PC-9 (cell line): Measurements from ENCODE around the gene JAGN1. TPM values are rescaled to one million over a fixed set of nuclear protein-coding genes. Genes with fewer than 3 reads are reported as not detected.

ENCODE experiments used
- BruUV-seq: library from RNA; stranded (reverse); fragments of 400-500 nt; replicated peaks from 2 replicates; lab custom pipeline; 2021; lab: Mats Ljungman, UMichigan
- CTCF ChIA-PET: fragments of 300-600 bp; sonication (Branson Sonifier 250); formaldehyde crosslinking; loops from one replicate; lab custom pipeline; 2022; ENCODE audit warnings: antibody characterized with exemption; lab: Charles Lee
- POLR2A ChIA-PET: fragments of 300-600 bp; sonication (Branson Sonifier 250); formaldehyde crosslinking; loops from one replicate; lab custom pipeline; 2022; ENCODE audit warnings: antibody characterized with exemption; ENCODE audit not compliant: unreplicated experiment; lab: Charles Lee
- DNase-seq, 2 experiments: peaks; one replicate each; pipeline versions ENCODE4 v3.0.0 to v3.0.0-alpha.2; 2015 to 2022; ENCODE audit warnings: mixed read lengths in 1 of 2
- H2AFZ ChIP-seq: fragments of 200-600 bp; sonication (generic); 2 replicates; pipeline ENCODE4 v1.8.1; 2017; ENCODE audit warnings: antibody characterized with exemption
- H3F3A ChIP-seq: fragments of 200-600 bp; sonication (generic); 2 replicates; pipeline ENCODE4 v1.8.1; 2017; ENCODE audit warnings: antibody characterized with exemption, mild to moderate bottlenecking, low read depth; ENCODE audit not compliant: insufficient read depth
- H3K27ac ChIP-seq: fragments of 200-600 bp; sonication (generic); 2 replicates; pipeline ENCODE4 v1.6.1; 2016; ENCODE audit warnings: mixed run types
- H3K27me3 ChIP-seq: fragments of 200-600 bp; sonication (generic); 2 replicates; pipeline ENCODE4 v1.6.1; 2016; ENCODE audit warnings: low read depth, mixed run types; ENCODE audit not compliant: insufficient read depth
- H3K36me3 ChIP-seq: fragments of 200-600 bp; sonication (generic); 2 replicates; pipeline ENCODE4 v1.6.1; 2016; ENCODE audit warnings: low read depth, mixed run types
- H3K4me1 ChIP-seq: fragments of 200-600 bp; sonication (generic); replicated peaks from 2 replicates; pipeline ENCODE4 v1.6.1; 2016; ENCODE audit warnings: mixed run types; ENCODE audit not compliant: insufficient read depth
- H3K4me2 ChIP-seq: fragments of 200-600 bp; sonication (generic); 2 replicates; pipeline ENCODE4 v1.6.1; 2017; ENCODE audit warnings: mixed run types
- H3K4me3 ChIP-seq: fragments of 200-600 bp; sonication (generic); 2 replicates; pipeline ENCODE4 v1.6.1; 2016; ENCODE audit warnings: mixed run types
- H3K79me2 ChIP-seq: fragments of 200-600 bp; sonication (generic); 2 replicates; pipeline ENCODE4 v1.6.1; 2017; ENCODE audit warnings: low read depth, mixed run types
- H3K9me2 ChIP-seq: fragments of 200-600 bp; sonication (generic); 2 replicates; pipeline ENCODE4 v1.8.1; 2017; ENCODE audit warnings: mild to moderate bottlenecking; ENCODE audit not compliant: insufficient read depth
- H3K9me3 ChIP-seq: fragments of 200-600 bp; sonication (generic); 2 replicates; pipeline ENCODE4 v1.8.1; 2016; ENCODE audit warnings: low read depth; ENCODE audit not compliant: insufficient read depth
- H4K20me1 ChIP-seq: fragments of 200-600 bp; sonication (generic); 2 replicates; pipeline ENCODE4 v1.8.1; 2017; ENCODE audit not compliant: insufficient read depth
- CTCF ChIP-seq: fragments of 200-600 bp; sonication (generic); conservative IDR thresholded peaks from 2 replicates; pipeline ENCODE4 v1.6.1; 2017; ENCODE audit warnings: mixed run types, antibody characterized with exemption, mild to moderate bottlenecking, moderate library complexity
- EZH2 ChIP-seq: fragments of 200-600 bp; sonication (generic); IDR thresholded peaks from 2 replicates; pipeline ENCODE4 v1.8.0; 2017; ENCODE audit warnings: antibody characterized with exemption, low read depth
- intact Hi-C: fragments of 100-400 bp; cut with micrococcal nuclease; formaldehyde crosslinking; loops from one replicate; pipeline ENCODE4 v1.10.0; 2022; ENCODE audit not compliant: unreplicated experiment
- total RNA-seq: library from RNA; stranded (reverse); gene quantifications from 2 replicates; pipeline ENCODE4 v1.2.3, GENCODE V29; 2021

JAGN1 gene
- total RNA-seq, 1 experiment from 2014 or later = 52.4 TPM

DNA sequence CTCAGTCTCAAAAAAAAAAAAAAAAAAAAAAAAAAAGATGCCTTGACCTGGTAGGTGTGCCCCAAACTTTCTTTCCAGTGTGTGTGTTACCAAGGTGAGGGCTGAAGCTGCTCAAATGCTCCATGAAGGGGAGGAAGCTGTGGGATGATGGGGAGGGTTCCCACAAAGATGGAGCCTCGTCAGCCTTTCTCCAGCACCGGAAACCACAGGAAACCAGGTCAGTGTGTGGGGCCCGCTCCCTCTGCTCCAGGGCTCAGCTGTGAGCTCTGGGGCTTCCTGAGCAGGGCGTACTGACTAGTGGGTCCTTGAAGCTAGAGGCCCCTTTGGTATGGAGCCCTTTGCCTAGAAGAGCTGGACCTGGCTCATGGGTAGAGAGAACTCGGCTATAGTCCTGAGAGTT lies 11.6 kb downstream of the JAGN1 start:
- BruUV-seq = no TSS peak
- no peak for TF ChIP-seq CTCF
- Histone ChIP-seq H3K27ac (no peak overlapping the region), H3K4me2 (peak overlapping the region; percentile 80), H2AFZ (no peak overlapping the region), H3K9me3 (no peaks in the 10 kb centered on the region), H3K27me3 (no peaks in the 10 kb centered on the region), H3K4me1 (peaks cover 59% of the 10 kb centered on the region), H3K36me3 (0 out of 2 replicates have a peak, but pooled peaks cover 3% of the 10 kb centered on the region), H3K4me3 (no peak overlapping the region; the same call in 1 of the 2 replicates), H4K20me1 (no peaks in the 10 kb centered on the region), H3K79me2 (no peaks in the 10 kb centered on the region), H3F3A (peaks cover 45% of the 10 kb centered on the region), H3K9me2 (no peaks in the 10 kb centered on the region)
- intact Hi-C loops = no loop called here
- DNase-seq = no peak
- CTCF ChIA-PET = no interaction called here
- POLR2A ChIA-PET = no interaction called here

GRCh38 chr3:9902372-9903237 lies 12.2 kb downstream of the JAGN1 start, which contains the start of gene IL17RE:
Gene IL17RE, plus strand, starts transcription at chr3:9902848. Its CDS starts 85 bp downstream, at chr3:9902933.
- H2AFZ ChIP-seq = no peak within 1 kb of the TSS
- CTCF ChIA-PET = interaction anchor here (0.7 kb wide), 1 partner anchor 28 kb away, joined by 3 read pairs; no protein-coding TSS in a partner anchor
- intact Hi-C loops = no loop called here
- H3K9me3 ChIP-seq = no peaks in the 10 kb centered on the region
- 0 out of 2 replicates have a peak, but pooled peaks cover 3% of the 10 kb centered on the region for H3K36me3 ChIP-seq
- no peaks in the 10 kb centered on the region for H3K9me2 ChIP-seq
- peak within 1 kb of the TSS; percentile 25 for H3K27ac ChIP-seq
- peak within 1 kb of the TSS; percentile 80 for H3K4me2 ChIP-seq
- no peaks in the 10 kb centered on the region for H4K20me1 ChIP-seq
- no TSS peak for BruUV-seq
- DNase-seq = peak in 1 of 2 experiments; percentile 61
- H3F3A ChIP-seq = peaks cover 38% of the 10 kb centered on the region
- POLR2A ChIA-PET = interaction anchor here (0.7 kb wide), 2 partner anchors 10 to 43 kb away, joined by 5 to 9 read pairs; no protein-coding TSS in a partner anchor
- peaks cover 53% of the 10 kb centered on the region for H3K4me1 ChIP-seq
- TF ChIP-seq EZH2 (no peak), CTCF (no peak)
- H3K79me2 ChIP-seq = no peaks in the 10 kb centered on the region
- H3K27me3 ChIP-seq = no peaks in the 10 kb centered on the region
- H3K4me3 ChIP-seq = peak within 1 kb of the TSS; percentile 50; the same call in 1 of the 2 replicates

- H3K4me2 ChIP-seq = peak overlapping the region; percentile 80
- DNase-seq = no peak
- no peak for TF ChIP-seq EZH2
- TF ChIP-seq CTCF = no peak
- peaks cover 32% of the 10 kb centered on the region for H3F3A ChIP-seq
- no peaks in the 10 kb centered on the region for H3K9me2 ChIP-seq
- H3K27ac ChIP-seq = peak overlapping the region; percentile 25
- H3K9me3 ChIP-seq = no peaks in the 10 kb centered on the region
- H4K20me1 ChIP-seq = no peaks in the 10 kb centered on the region
- H3K27me3 ChIP-seq = no peaks in the 10 kb centered on the region
- no peak overlapping the region for H2AFZ ChIP-seq
- ChIA-PET POLR2A (interaction anchor here (0.7 kb wide), 1 partner anchor 9 kb away, joined by 9 read pairs; no protein-coding TSS in a partner anchor), CTCF (interaction anchor here (0.7 kb wide), 1 partner anchor 28 kb away, joined by 3 read pairs; no protein-coding TSS in a partner anchor)
- BruUV-seq = no TSS peak
- no peaks in the 10 kb centered on the region for H3K79me2 ChIP-seq
- peak overlapping the region; percentile 50; the same call in 1 of the 2 replicates for H3K4me3 ChIP-seq
- H3K4me1 ChIP-seq = peaks cover 46% of the 10 kb centered on the region
- intact Hi-C loops = no loop called here
- H3K36me3 ChIP-seq = 0 out of 2 replicates have a peak, but pooled peaks cover 3% of the 10 kb centered on the region
Measured at GRCh38 chr3:9903238-9903624, 12.8 kb downstream of the JAGN1 start.
